ENCODE measurements around the gene PROCA1.

DNA sequence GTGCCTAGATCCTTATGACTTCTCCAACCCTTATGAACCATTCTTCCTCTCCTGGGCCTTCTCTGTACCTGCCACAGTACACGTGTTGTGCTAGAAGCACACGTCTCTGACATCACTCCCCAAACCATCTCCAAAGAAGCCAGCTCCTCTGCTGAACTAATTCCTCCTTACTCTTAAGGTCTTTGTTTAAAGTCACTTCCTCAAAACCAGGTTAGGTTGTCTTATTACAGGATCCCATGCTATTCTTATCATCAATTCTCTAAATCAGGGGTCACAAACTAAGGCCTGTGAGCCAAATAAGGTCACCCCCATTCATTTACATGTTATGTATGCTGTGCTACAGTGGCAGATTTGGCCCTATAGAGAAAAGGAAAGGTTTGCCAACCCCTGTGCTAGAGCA, 45.7 kb downstream of the PROCA1 start:
- TF ChIP-seq SIN3A (IDR thresholded peaks at IDR 0.05; ENCODE audit: borderline replicate concordance, insufficient read depth, low read depth, low read length) (no peak), POLR2AphosphoS5 (IDR thresholded peaks at IDR 0.05; ENCODE audit: low read depth, low read length) (no peak)
- TF ChIP-seq, protein P1, sequence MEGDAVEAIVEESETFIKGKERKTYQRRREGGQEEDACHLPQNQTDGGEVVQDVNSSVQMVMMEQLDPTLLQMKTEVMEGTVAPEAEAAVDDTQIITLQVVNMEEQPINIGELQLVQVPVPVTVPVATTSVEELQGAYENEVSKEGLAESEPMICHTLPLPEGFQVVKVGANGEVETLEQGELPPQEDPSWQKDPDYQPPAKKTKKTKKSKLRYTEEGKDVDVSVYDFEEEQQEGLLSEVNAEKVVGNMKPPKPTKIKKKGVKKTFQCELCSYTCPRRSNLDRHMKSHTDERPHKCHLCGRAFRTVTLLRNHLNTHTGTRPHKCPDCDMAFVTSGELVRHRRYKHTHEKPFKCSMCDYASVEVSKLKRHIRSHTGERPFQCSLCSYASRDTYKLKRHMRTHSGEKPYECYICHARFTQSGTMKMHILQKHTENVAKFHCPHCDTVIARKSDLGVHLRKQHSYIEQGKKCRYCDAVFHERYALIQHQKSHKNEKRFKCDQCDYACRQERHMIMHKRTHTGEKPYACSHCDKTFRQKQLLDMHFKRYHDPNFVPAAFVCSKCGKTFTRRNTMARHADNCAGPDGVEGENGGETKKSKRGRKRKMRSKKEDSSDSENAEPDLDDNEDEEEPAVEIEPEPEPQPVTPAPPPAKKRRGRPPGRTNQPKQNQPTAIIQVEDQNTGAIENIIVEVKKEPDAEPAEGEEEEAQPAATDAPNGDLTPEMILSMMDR (IDR thresholded peaks at IDR 0.05): no peak
